Daoy (cell line): ENCODE results near the gene SLC38A10. TPM values are rescaled to one million over a fixed set of nuclear protein-coding genes. Genes with fewer than 3 reads are reported as not detected.

Experiments used
- DNase-seq: peaks from one replicate; pipeline ENCODE4 v3.0.0-alpha.2; 2015; ENCODE audit warnings: low read depth
- total RNA-seq: library from RNA; depleted of rRNA; stranded (reverse); fragments of >200 nt; shearing (Covaris generic); gene quantifications from 2 replicates; pipeline ENCODE4 v1.2.3, GENCODE V29; 2014; rRNA removed

The SLC38A10 gene
- total RNA-seq, 1 experiment from 2014 or later: 52.5 TPM

DNA sequence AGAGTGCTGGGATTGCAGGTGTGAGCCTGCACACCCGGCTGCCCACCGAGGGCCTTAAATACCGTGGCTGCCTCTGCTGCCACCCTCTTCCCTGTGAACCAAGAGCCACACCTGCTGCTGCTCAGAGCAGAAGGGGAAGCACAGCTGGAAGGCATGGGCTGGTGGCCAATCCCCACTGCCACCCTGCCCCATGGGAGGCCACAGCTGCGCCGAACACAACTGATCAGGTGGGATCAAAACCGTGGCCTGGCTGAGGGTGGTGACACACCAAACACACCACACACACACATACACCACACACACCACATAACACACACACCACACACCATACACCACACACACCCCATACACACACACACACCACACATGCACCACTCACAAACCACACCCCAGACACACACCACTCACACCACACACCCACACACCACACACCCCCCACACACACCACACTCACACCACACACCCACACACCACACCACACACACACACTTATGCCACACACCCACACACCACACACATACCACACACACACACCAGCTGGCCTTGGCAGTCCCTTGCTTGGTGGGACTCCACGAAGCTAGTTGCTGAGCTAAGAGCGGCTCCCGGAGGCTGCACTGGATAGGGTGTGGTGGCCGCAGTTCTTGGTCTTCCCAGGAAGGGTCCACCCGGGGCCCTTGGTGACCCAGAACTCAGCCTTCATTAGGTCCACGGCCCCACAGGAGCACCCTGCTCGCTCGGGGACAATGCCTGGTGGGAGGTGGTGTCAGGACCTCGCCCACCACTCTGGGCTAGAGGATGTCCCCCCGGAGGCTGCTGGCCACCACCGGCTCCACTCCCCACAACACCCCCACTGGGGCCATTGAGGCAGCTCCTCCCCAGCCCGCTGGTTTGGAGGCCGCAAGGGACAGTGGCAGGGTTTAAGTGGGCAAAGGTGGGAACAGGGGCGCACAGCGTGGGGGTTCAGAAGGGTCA lies 87.2 kb downstream of the SLC38A10 start:
- no peak for DNase-seq

DNA sequence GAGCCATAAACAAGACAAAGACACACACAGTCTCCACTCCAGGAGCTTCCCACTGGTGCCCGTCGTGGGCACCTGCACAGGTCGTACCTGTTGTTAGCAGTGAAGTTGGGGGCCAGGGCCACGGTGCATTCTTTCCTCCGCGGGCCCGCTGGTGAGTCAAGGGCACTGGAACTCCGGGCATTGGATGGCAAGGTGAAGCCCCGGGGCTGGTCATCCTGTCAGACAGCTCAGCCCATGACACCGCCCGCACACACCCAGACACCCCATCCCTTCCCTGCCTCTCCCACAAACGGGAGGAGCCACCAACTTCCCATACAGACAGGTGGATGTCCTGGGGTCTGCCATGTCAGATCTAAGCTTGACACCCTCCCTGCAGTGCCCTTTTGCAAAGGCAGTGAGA lies 88.5 kb downstream of the SLC38A10 start:
- no peak for DNase-seq

DNA sequence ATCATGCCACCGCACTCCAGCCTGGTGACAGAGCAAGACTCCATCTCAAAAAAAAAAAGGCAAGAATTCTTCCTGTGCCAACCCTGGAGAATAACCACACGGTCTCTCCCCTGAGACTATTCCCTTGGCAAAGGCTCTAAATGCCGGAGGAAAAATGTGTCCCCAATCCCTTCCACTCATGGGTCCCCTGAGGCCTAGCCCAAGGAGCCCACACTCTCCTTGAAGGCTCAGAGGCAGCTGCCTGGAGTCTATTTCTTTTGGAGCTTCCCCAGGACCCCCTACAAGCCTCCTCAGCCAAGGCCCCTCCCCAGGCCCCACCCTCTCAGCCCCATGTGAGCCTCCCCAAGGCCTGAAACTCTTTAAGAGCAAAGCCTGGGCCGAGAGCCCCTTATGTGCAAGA lies 88.9 kb downstream of the SLC38A10 start:
- DNase-seq: no peak

DNA sequence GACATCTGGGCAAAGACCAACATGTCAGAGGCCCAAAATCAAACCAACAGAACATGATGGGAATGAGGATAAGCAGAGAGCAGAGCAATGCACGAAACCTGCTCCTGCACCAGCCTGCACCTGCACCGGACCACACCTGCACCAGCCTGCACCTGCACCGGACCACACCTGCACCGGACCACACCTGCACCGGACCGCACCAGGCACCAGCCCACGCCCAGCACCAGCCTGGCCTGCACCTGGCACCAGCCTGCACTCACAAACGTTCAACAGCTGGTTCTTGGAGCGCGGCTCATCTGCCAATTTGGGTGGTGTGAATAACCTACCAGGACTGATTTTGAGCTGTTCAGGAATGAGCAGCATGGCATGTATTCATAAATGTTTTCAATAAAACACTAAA lies 90.5 kb downstream of the SLC38A10 start:
- no peak for DNase-seq

DNA sequence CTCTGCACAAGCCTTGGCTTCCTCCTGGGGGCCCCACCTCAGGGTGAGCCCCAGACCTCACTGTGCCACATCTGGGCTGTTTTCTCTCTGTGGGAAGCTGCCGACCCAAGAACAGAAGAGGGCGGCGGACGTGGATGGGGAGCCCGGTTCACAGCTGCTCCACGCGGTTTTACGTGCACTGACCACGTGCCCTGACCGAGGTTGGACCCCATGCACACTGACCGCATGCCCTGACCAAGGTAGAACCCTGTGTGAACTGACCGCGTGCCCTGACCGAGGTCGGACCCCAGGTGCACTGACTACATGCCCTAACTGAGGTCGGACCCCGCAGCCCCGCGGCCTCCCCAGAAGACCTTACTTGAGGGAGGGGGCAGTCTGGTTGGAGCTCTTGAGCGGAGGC lies 92.0 kb downstream of the SLC38A10 start:
- no peak for DNase-seq

DNA sequence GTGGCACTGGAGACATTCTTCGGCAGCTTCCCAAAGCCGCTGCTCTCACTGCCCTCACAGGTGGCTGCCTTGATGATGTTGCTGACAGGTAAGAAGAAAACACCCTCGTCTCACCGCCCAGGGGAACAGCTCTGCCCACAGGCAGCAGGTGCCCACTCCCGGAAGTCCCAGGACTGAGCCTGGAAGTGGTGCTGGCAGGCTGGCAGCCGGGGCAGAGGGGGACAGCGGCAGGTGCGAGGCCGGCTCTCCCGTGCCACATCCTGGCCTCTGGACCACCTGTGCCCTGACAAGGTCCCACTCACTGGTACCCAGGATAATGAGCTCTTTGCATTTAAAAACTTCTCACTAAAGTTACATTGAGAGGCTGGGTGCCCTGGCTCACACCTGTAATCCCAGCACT lies 92.8 kb downstream of the SLC38A10 start:
- no peak for DNase-seq

DNA sequence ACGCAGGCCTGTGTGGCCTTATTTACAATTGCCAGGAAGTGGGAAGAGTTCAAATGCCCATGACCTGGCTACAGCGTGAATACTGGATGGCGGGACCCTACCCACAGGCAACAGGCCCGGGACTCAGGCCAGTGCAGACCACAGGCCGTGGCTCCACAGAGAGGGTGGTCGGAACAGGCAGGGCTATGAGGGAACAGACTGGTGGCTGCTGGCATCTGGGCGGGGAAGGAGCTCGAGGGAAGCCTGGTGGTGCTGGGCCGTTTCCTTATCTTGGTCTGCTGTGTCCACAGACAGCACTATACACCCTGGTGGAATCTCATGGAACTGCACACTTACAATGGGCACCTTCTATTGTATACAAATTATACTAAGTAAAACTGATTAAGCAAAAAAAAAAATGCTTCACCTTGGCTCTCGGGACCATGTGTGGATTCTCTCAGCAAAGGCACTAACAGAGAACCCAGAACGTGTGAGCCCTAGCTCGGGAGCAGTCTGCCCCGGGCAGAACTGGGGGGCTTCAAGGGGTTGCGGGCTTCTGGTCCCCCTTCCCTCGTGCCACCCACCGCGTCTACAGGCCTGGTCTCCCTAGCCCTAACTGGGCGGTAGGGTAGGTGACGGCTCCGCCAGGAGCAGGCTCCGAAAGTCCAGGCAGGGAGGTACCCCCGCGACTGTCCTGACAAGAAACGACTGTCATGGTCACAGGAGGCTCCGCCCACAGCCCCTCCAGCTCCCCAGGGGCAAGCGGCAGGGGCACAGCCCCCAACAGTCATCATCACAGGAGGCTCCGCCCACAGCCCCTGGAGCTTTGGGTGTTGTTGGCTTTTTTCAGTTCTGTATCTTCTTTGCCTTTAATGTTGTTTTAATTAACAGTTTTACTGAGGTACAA lies 94.2 kb downstream of the SLC38A10 start:
- DNase-seq: peak; percentile 77

DNA sequence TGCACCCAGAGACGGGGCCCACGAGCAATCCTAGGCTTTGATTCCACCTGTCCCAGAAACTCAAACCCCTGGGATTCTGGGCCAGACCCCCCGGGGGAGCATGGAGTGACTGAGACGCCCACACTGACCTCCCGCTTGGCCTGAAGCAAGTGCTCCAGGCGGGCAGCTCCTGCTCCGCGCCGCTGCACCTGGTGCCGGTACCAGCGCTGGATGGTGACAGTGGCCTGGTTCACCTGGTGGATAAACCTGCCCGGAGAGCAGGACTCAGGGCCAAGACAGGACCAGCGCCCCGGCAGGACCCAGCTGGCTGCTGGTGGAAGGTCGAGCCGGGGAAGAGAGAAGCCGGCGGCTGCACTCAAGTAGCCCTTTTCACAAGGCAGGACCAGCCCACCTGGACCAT lies 94.9 kb downstream of the SLC38A10 start:
- DNase-seq: no peak

DNA sequence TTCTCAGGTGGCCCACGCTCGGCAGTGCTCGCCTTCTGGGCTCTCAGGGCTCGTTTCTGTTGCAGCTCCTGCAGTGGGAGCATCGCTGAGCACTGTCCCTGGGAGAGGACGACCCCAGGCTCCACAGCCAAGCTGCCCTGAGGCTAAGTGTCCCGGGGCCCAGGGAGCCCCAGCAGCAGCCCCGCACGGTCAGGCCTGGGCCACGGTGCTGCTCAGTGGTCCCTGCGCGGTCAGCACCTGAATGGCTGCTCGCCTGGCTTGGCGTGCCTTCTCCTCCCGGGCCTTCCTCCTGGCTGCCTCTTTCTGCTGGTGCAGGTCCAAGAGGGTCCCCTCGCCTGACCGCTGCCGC lies 95.7 kb downstream of the SLC38A10 start:
- DNase-seq: no peak

DNA sequence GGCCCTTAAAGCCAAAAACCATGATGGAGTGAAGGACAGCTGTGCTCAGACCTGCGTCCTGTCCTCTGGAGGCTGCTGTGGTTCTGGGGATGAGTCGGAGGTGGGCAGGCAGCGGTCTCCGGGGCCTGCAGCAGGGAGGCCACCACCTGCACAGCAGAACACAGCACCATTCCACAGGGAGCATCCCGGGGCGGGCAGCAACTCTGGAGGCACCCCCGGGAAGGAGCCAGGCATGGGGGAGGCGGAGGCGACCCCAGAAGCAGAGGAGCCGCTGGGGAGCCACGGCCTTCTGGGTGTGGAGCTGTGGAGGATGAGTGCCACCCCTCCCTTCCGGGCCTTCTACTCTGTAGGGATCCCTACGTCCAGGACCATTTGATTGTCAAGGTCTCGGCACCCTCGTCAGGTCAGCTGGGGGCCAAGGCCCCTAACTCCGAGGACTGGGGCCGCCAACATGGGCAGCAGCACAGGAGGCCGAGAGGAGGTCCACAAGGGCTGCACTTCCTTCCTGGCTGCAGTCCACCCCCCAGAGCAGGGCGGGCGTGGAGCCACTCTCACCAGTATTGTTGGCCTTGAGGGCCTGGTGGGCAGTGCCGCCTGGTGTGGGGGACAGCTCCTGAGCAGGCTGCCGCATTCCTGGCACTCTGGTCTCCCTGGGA lies 96.2 kb downstream of the SLC38A10 start:
- DNase-seq: no peak

DNA sequence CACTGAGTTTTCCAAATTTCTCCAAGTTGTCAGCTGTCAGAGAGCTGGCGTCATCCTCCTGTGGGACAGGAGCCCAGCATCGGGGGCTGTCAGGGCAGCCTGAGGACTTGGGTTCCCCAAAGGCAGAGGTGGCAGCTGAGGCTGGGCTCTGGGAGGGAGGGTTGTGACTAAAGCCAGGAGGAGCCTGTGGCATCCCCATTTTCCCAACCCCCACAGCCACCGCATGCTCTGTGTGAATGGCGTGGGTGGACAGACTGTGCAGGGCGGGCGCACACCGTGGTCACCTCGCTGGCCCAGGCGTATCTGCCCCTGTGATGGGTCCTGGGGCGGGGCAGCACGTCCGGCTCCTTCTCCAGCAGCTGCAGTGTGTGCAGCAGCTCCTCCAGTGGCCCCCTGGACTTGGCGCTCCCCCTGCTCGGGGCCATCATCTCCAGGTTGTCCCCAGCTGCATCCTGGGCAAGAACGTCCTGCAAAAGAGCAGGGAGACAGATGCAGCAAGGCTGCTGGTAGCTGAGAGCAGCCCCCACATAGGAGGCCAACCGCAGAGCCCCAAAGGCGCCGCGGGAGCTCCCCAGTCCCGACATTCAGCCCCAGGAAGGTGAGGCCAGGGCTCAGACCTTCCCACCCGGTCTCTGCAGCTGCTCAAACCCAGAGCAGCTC lies 97.1 kb downstream of the SLC38A10 start:
- DNase-seq: no peak

DNA sequence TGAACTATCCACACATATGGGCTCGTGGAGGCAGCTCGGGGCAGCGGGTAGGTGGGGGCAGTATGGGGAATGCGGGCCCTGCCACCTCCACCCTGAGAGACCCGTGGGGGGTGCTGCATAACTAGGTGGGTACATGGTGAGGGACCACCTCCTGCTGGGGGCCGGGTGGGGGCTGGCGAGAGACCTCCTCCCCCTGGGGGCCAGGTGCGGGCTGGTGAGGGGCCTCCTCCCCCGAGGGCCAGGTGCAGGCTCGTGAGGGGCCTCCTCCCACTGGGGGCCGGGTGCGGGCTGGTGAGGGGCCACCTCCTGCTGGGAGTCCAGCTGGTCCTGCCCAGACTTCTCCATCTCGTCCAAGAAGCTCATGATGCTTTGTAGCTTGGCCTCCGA lies 97.7 kb downstream of the SLC38A10 start:
- DNase-seq: no peak

DNA sequence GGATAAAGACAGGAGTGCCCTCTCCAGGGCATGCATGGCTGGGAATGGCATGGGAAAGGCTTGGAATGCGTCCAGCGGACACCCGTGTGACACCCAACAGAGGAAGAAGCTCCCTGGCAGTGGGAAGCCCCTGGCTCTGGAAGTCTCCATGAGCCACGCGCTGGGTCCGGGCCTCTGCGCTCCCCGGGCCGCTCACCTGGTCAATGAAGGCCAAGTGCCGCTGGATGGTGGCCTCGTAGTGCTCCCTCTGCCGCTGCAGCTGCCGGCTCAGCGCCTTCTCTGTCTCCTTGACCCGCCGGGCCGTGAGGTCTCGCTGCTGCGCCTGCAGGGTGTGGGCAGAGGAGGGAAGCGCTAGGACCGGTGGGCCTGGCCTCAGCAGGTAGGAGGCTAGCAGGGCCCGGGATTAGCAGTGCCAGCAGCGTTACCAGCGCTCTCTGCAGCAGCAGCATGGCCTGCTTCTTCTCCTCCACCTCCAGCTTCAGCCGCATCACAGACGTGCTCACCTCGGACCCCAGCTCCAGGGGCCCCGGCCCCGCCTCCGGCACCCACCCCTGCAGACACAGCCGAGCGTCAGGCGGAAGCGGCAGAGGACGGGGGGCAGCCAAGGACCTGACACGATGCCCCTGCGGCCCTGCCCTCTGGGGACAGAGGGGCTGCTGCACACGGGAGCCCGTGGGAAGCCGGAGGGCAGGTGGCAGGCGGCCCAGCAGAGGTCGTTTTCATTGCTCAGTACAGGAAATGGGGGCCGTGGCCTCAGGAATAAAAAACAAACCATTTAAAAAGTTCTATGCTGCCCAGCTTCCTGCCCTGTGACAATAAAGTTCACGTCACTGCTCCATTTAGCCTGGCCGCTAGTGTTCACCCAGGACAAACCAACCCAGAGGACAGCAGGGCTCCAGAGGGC lies 98.3 kb downstream of the SLC38A10 start:
- no peak for DNase-seq

DNA sequence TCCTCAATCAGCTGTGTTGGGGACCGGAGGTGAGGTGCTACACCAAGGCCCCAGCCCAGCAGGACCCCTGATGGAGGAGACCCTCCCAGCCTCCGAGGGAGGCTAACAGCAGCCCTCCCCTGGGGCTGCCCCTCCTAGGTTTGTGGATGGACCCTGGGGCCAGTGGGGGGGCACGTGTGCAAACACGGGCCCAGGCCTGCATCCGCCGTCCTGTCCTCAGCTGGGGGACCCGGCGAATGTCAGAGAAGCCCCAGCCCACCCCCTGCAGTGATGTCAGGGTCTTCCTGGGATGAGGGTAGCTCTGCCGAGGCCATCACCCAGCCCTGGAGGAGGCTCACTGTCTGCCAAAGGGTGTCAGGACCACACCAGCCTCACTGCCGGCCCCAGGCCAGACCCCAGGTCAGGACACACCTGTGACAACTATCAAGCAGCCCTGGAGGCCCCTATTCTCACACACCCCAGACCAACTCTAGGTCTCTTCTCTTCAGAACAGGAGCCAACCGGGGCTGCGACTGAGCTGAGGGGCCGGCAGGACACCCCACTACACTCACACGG lies 99.1 kb downstream of the SLC38A10 start:
- DNase-seq: no peak

Other genes with a start within 250 kb of the SLC38A10 start
- gene PVALEF, start 129.8 kb downstream of the SLC38A10 start, total RNA-seq: not detected in 2 replicates
- gene AATK, start 129.1 kb downstream of the SLC38A10 start, total RNA-seq: 0.09 and 0.17 TPM in 2 replicates
- 27.3 and 33.8 TPM in 2 replicates for gene CEP131, start 72.3 kb downstream of the SLC38A10 start, total RNA-seq
- 17.0 and 24.2 TPM in 2 replicates for gene TEPSIN, start 56.3 kb downstream of the SLC38A10 start, total RNA-seq
- 59.5 and 75.5 TPM in 2 replicates for gene NDUFAF8, start 56.0 kb downstream of the SLC38A10 start, total RNA-seq
- 6.8 and 11.0 TPM in 2 replicates for gene BAHCC1, start 100.2 kb upstream of the SLC38A10 start, total RNA-seq
- gene ACTG1, start 217.5 kb upstream of the SLC38A10 start, total RNA-seq: 5,410 and 5,454 TPM in 2 replicates
- gene FSCN2, start 233.1 kb upstream of the SLC38A10 start, total RNA-seq: 0.17 TPM in 1 of 2 replicates, not detected in the other